Measurements from ENCODE around the gene FSCB. TPM values are rescaled to one million over a fixed set of nuclear protein-coding genes. Genes with fewer than 3 reads are reported as not detected.

The FSCB gene
- total and polyA plus RNA-seq, 2 donors (not counting 1 experiment from before 2014, with no cell fraction given): not detected

DNA sequence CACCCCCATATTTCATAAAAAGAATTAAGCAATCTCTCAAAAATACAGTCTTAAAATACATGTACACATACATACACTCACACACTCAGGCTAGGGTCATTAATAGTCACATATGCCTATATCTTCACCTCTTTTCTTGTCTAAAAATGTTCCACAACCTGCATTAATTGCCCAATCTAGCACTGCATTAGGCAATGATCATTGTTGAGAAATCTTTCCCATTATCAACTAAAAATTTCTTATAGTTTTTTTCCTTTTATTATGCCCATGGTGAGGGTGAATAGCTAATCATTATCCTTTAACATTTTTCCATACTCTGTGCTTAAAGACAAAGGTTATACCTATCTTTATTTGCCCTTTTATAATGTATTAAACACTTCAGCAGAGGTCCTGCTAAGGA lies 38.3 kb downstream of the FSCB start:
- Histone ChIP-seq H3K9me3 (ENCODE audit: control insufficient read depth, insufficient read depth, low read depth, low read length) (no peaks in the 10 kb centered on the region), H3K9ac (ENCODE audit: insufficient read depth, low read length) (no peak overlapping the region), H3K4me1 (ENCODE audit: control insufficient read depth, extremely low read depth, insufficient read depth, low read length) (no peaks in the 10 kb centered on the region), H3K27ac (ENCODE audit: insufficient read depth, low read length) (no peak overlapping the region), H3K27me3 (ENCODE audit: control insufficient read depth, insufficient read depth, low read length) (no peaks in the 10 kb centered on the region), H2AFZ (ENCODE audit: low read length) (no peak overlapping the region), H4K20me1 (ENCODE audit: control insufficient read depth, extremely low read depth, insufficient read depth, low read length) (no peaks in the 10 kb centered on the region), H3K4me2 (ENCODE audit: extremely low read depth, insufficient read depth, low read length) (no peak overlapping the region), H3K4me3 (replicated peaks in 1 of 4; ENCODE audit: control extremely low read depth in 1 of 4, insufficient read depth in 1 of 4, low read depth in 3 of 4, low read length in 4 of 4) (no peak overlapping the region), H3K36me3 (ENCODE audit: control insufficient read depth, insufficient read depth, low read length) (no peaks in the 10 kb centered on the region), H3K79me2 (ENCODE audit: control insufficient read depth, insufficient read depth, low read length) (no peaks in the 10 kb centered on the region)
- DNase-seq (ENCODE audit: low read depth in 2 of 2): no peak
- no peak for TF ChIP-seq EZH2 (IDR thresholded peaks at IDR 0.05; ENCODE audit: low read length, missing control alignments)
- TF ChIP-seq, protein P1, sequence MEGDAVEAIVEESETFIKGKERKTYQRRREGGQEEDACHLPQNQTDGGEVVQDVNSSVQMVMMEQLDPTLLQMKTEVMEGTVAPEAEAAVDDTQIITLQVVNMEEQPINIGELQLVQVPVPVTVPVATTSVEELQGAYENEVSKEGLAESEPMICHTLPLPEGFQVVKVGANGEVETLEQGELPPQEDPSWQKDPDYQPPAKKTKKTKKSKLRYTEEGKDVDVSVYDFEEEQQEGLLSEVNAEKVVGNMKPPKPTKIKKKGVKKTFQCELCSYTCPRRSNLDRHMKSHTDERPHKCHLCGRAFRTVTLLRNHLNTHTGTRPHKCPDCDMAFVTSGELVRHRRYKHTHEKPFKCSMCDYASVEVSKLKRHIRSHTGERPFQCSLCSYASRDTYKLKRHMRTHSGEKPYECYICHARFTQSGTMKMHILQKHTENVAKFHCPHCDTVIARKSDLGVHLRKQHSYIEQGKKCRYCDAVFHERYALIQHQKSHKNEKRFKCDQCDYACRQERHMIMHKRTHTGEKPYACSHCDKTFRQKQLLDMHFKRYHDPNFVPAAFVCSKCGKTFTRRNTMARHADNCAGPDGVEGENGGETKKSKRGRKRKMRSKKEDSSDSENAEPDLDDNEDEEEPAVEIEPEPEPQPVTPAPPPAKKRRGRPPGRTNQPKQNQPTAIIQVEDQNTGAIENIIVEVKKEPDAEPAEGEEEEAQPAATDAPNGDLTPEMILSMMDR (conservative IDR thresholded peaks at IDR 0.05 in 1 of 2, IDR thresholded peaks at IDR 0.05 in 1 of 2; ENCODE audit: low read depth in 1 of 2, low read length in 2 of 2): no peak

DNA sequence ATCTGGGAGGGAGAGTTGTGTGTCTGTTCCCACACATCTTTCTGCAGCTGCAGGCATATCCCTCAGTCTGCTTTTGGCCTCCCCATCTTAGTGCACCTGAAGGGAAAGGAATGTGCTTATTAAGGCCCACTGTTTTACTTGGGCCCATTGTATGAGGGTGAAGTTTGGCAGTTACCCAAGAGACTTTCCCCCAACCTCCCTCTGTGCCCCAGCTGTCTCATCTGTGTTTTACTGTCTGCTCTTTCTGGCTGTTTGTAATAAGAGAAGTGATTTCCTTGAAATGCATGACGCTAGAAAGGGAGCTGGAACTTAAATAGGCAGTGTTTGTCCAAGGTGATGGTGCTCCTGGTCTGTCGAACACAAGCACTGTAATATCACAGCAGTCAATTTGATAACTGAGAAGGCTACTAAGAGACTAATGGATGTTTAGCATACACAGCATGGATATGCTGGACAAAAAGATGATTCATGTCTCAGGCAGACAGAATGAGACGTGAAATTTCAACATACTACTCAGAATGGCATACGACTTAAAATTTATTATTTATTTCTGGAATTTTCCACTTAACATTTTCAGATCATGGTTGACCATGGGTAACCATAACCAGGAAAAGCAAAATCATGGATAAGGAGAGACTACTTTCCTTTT lies 43.6 kb downstream of the FSCB start:
- no peak overlapping the region for H2AFZ ChIP-seq (ENCODE audit: low read length)
- TF ChIP-seq, protein P1 (conservative IDR thresholded peaks at IDR 0.05 in 1 of 2, IDR thresholded peaks at IDR 0.05 in 1 of 2; ENCODE audit: low read depth in 1 of 2, low read length in 2 of 2): no peak
- TF ChIP-seq EZH2 (IDR thresholded peaks at IDR 0.05; ENCODE audit: low read length, missing control alignments): no peak

DNA sequence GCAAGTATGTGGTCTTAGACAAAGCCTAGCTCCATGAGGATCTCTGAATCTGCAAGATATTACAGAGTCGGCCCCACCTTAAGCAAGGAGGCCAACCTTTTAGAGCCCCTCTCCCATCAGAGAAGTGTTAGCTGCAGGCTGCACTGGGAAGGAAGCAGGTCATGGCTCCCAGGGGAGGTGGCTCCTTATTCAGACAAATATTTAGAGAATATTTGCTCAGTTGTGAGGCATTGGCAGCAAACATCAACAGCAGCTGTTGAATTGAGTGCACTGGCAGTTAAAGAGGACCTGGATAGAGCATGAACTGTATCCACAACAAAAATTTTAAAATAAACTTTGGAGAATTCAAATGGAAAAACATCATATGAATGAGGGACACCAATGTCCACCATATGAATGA lies 44.7 kb downstream of the FSCB start:
- Histone ChIP-seq H3K4me1 (ENCODE audit: control insufficient read depth, extremely low read depth, insufficient read depth, low read length) (no peaks in the 10 kb centered on the region), H3K9me3 (ENCODE audit: control insufficient read depth, insufficient read depth, low read depth, low read length) (no peaks in the 10 kb centered on the region), H3K36me3 (ENCODE audit: control insufficient read depth, insufficient read depth, low read length) (no peaks in the 10 kb centered on the region), H2AFZ (ENCODE audit: low read length) (no peak overlapping the region), H3K27ac (ENCODE audit: insufficient read depth, low read length) (no peak overlapping the region), H3K4me2 (ENCODE audit: extremely low read depth, insufficient read depth, low read length) (no peak overlapping the region), H3K27me3 (ENCODE audit: control insufficient read depth, insufficient read depth, low read length) (no peaks in the 10 kb centered on the region), H3K4me3 (replicated peaks in 1 of 4; ENCODE audit: control extremely low read depth in 1 of 4, insufficient read depth in 1 of 4, low read depth in 3 of 4, low read length in 4 of 4) (no peak overlapping the region), H3K9ac (ENCODE audit: insufficient read depth, low read length) (no peak overlapping the region), H4K20me1 (ENCODE audit: control insufficient read depth, extremely low read depth, insufficient read depth, low read length) (no peaks in the 10 kb centered on the region), H3K79me2 (ENCODE audit: control insufficient read depth, insufficient read depth, low read length) (no peaks in the 10 kb centered on the region)
- TF ChIP-seq, protein P1 (conservative IDR thresholded peaks at IDR 0.05 in 1 of 2, IDR thresholded peaks at IDR 0.05 in 1 of 2; ENCODE audit: low read depth in 1 of 2, low read length in 2 of 2): no peak
- no peak for TF ChIP-seq EZH2 (IDR thresholded peaks at IDR 0.05; ENCODE audit: low read length, missing control alignments)
- DNase-seq (ENCODE audit: low read depth in 2 of 2): no peak

More for the DNA sequence above, 43.6 kb downstream of the FSCB start:
- Histone ChIP-seq H3K9me3 (ENCODE audit: control insufficient read depth, insufficient read depth, low read depth, low read length) (no peaks in the 10 kb centered on the region), H3K4me3 (replicated peaks in 1 of 4; ENCODE audit: control extremely low read depth in 1 of 4, insufficient read depth in 1 of 4, low read depth in 3 of 4, low read length in 4 of 4) (no peak overlapping the region), H3K4me1 (ENCODE audit: control insufficient read depth, extremely low read depth, insufficient read depth, low read length) (no peaks in the 10 kb centered on the region), H3K4me2 (ENCODE audit: extremely low read depth, insufficient read depth, low read length) (no peak overlapping the region), H3K9ac (ENCODE audit: insufficient read depth, low read length) (no peak overlapping the region), H3K79me2 (ENCODE audit: control insufficient read depth, insufficient read depth, low read length) (no peaks in the 10 kb centered on the region), H3K36me3 (ENCODE audit: control insufficient read depth, insufficient read depth, low read length) (no peaks in the 10 kb centered on the region), H3K27ac (ENCODE audit: insufficient read depth, low read length) (no peak overlapping the region), H4K20me1 (ENCODE audit: control insufficient read depth, extremely low read depth, insufficient read depth, low read length) (no peaks in the 10 kb centered on the region), H3K27me3 (ENCODE audit: control insufficient read depth, insufficient read depth, low read length) (no peaks in the 10 kb centered on the region)
- peak in 1 of 2 donors; percentile 0 for DNase-seq (ENCODE audit: low read depth in 2 of 2)

All from fibroblast of lung (primary cell).